Dermis lymphatic vessel endothelial cell (primary cell): ENCODE data around the gene A2ML1. TPM values are rescaled to one million over a fixed set of nuclear protein-coding genes. Genes with fewer than 3 reads are reported as not detected.

Experiments used
- total RNA-seq: library from RNA; depleted of rRNA; stranded (reverse); fragments of >200 nt; gene quantifications from 2 replicates; pipeline ENCODE4 v1.2.1, GENCODE V29; 2014

Gene A2ML1
- total RNA-seq = not detected in 2 replicates

GRCh38 chr12:8822298-8822697 lies at the start of gene A2ML1:
Gene A2ML1, plus strand, starts transcription at chr12:8822621. Its CDS starts 31 bp downstream, at chr12:8822652.

GRCh38 chr12:8914033-8914715 lies 91.8 kb downstream of the A2ML1 start, which contains the start of gene PHC1:
Gene PHC1, plus strand, starts transcription at chr12:8914509. Its CDS starts 3,169 bp downstream, at chr12:8917678.

Other genes with a start within 250 kb of the A2ML1 start
- gene AICDA, start 209.8 kb upstream of the A2ML1 start, total RNA-seq = not detected in 2 replicates
- gene MFAP5, start 159.8 kb upstream of the A2ML1 start, total RNA-seq = 0.33 TPM in 1 of 2 replicates, not detected in the other
- 34.6 and 48.1 TPM in 2 replicates for gene RIMKLB, start 124.6 kb upstream of the A2ML1 start, total RNA-seq
- gene PHC1, start 91.9 kb downstream of the A2ML1 start, total RNA-seq = 8.9 and 9.7 TPM in 2 replicates
- 220 and 236 TPM in 2 replicates for gene M6PR, start 127.0 kb downstream of the A2ML1 start, total RNA-seq
- 0.22 and 0.77 TPM in 2 replicates for gene KLRG1, start 166.9 kb downstream of the A2ML1 start, total RNA-seq